Measurements from ENCODE around the gene EMID1.

EMID1 gene

GRCh38 chr22:29270475-29271271, 65.0 kb downstream of the EMID1 start:
- peak; percentile 81 to 92 for DNase-seq
- TF ChIP-seq GATA1 (IDR thresholded peaks at IDR 0.05; ENCODE audit: low read depth, low read length) = no peak
- TF ChIP-seq POLR2A (IDR thresholded peaks at IDR 0.05; ENCODE audit: low read length) = no peak

GRCh38 chr22:29272624-29273023, 66.9 kb downstream of the EMID1 start:
- TF ChIP-seq POLR2A (IDR thresholded peaks at IDR 0.05; ENCODE audit: low read length) (no peak), GATA1 (IDR thresholded peaks at IDR 0.05; ENCODE audit: low read depth, low read length) (no peak)
- no peak for DNase-seq

GRCh38 chr22:29275167-29275566, 69.5 kb downstream of the EMID1 start:
- no peak for DNase-seq
- TF ChIP-seq POLR2A (IDR thresholded peaks at IDR 0.05; ENCODE audit: low read length) = no peak
- TF ChIP-seq GATA1 (IDR thresholded peaks at IDR 0.05; ENCODE audit: low read depth, low read length) = no peak

- TF ChIP-seq POLR2A (IDR thresholded peaks at IDR 0.05; ENCODE audit: low read length) (no peak), GATA1 (IDR thresholded peaks at IDR 0.05; ENCODE audit: low read depth, low read length) (no peak)
- DNase-seq = no peak
Measured at GRCh38 chr22:29275819-29276565, 70.3 kb downstream of the EMID1 start.

- no peak for DNase-seq
- TF ChIP-seq POLR2A (IDR thresholded peaks at IDR 0.05; ENCODE audit: low read length) (no peak), GATA1 (IDR thresholded peaks at IDR 0.05; ENCODE audit: low read depth, low read length) (no peak)
Measured at GRCh38 chr22:29277927-29278326, 72.2 kb downstream of the EMID1 start.

GRCh38 chr22:29284196-29284595, 78.5 kb downstream of the EMID1 start:
- no peak for TF ChIP-seq GATA1 (IDR thresholded peaks at IDR 0.05; ENCODE audit: low read depth, low read length)
- no peak for TF ChIP-seq POLR2A (IDR thresholded peaks at IDR 0.05; ENCODE audit: low read length)
- DNase-seq = no peak

GRCh38 chr22:29288837-29289236, 83.1 kb downstream of the EMID1 start:
- TF ChIP-seq POLR2A (IDR thresholded peaks at IDR 0.05; ENCODE audit: low read length) (no peak), GATA1 (IDR thresholded peaks at IDR 0.05; ENCODE audit: low read depth, low read length) (no peak)
- DNase-seq = no peak

GRCh38 chr22:29290061-29290460, 84.4 kb downstream of the EMID1 start:
- TF ChIP-seq GATA1 (IDR thresholded peaks at IDR 0.05; ENCODE audit: low read depth, low read length) (no peak), POLR2A (IDR thresholded peaks at IDR 0.05; ENCODE audit: low read length) (no peak)
- DNase-seq = no peak

GRCh38 chr22:29291215-29291614, 85.5 kb downstream of the EMID1 start:
- TF ChIP-seq GATA1 (IDR thresholded peaks at IDR 0.05; ENCODE audit: low read depth, low read length) = no peak
- TF ChIP-seq POLR2A (IDR thresholded peaks at IDR 0.05; ENCODE audit: low read length) = no peak
- no peak for DNase-seq

- TF ChIP-seq POLR2A (IDR thresholded peaks at IDR 0.05; ENCODE audit: low read length) (no peak), GATA1 (IDR thresholded peaks at IDR 0.05; ENCODE audit: low read depth, low read length) (no peak)
- no peak for DNase-seq
Measured at GRCh38 chr22:29292379-29292778, 86.7 kb downstream of the EMID1 start.

GRCh38 chr22:29298641-29299040, 92.9 kb downstream of the EMID1 start:
- TF ChIP-seq GATA1 (IDR thresholded peaks at IDR 0.05; ENCODE audit: low read depth, low read length) (no peak), POLR2A (IDR thresholded peaks at IDR 0.05; ENCODE audit: low read length) (no peak)
- DNase-seq = no peak

- TF ChIP-seq GATA1 (IDR thresholded peaks at IDR 0.05; ENCODE audit: low read depth, low read length) (no peak), POLR2A (IDR thresholded peaks at IDR 0.05; ENCODE audit: low read length) (no peak)
- no peak for DNase-seq
Measured at GRCh38 chr22:29299136-29299900, 93.6 kb downstream of the EMID1 start.

GRCh38 chr22:29300467-29300806, 94.7 kb downstream of the EMID1 start:
- TF ChIP-seq POLR2A (IDR thresholded peaks at IDR 0.05; ENCODE audit: low read length) = no peak
- TF ChIP-seq GATA1 (IDR thresholded peaks at IDR 0.05; ENCODE audit: low read depth, low read length) = no peak
- DNase-seq = no peak

Measured in erythroblast (primary cell).